Esophagus squamous epithelium (tissue), 4 donors: Measurements from ENCODE around the gene MYO18B.

Experiments used
- POLR2A ChIP-seq, 4 donors: fragments of 450-650 bp; IDR thresholded peaks; one replicate each; pipeline ENCODE4 v1.6.1; 2017; ENCODE audit warnings: antibody characterized with exemption in 4 of 4, mild to moderate bottlenecking in 4 of 4, moderate library complexity in 3 of 4
- TF ChIP-seq, protein P1 (sequence below), 6 experiments: fragments of 450-650 bp in 4 of 6; fragments of 200-600 bp in 2 of 6; sonication (generic) in 2 of 6; IDR thresholded peaks; one replicate each; pipeline ENCODE4 v1.5.1; 2016 to 2019; ENCODE audit warnings: antibody characterized with exemption in 6 of 6, mild to moderate bottlenecking in 4 of 6, moderate library complexity in 4 of 6

DNA sequence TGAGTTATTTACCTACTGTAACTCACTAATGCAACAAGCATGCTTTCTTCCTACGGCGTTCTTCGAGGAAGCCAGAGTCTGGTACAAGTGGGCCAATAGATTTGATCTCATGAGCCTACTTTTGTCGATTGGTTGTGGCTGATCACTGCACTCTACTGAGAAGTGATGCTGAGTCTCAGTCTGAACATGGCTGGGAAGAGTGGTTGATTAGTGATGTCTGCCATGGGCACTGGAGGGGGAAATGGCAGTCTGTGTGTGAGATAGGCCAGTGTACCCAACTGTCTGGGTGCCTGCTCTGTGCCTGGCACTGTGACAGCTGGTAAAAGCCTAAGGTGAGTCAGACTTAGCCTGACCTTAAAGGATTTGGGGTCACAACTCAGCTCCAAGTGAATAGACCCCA is 28.3 kb downstream of the MYO18B start:
- no peak for TF ChIP-seq POLR2A (IDR thresholded peaks at IDR 0.05)
- TF ChIP-seq, protein P1, sequence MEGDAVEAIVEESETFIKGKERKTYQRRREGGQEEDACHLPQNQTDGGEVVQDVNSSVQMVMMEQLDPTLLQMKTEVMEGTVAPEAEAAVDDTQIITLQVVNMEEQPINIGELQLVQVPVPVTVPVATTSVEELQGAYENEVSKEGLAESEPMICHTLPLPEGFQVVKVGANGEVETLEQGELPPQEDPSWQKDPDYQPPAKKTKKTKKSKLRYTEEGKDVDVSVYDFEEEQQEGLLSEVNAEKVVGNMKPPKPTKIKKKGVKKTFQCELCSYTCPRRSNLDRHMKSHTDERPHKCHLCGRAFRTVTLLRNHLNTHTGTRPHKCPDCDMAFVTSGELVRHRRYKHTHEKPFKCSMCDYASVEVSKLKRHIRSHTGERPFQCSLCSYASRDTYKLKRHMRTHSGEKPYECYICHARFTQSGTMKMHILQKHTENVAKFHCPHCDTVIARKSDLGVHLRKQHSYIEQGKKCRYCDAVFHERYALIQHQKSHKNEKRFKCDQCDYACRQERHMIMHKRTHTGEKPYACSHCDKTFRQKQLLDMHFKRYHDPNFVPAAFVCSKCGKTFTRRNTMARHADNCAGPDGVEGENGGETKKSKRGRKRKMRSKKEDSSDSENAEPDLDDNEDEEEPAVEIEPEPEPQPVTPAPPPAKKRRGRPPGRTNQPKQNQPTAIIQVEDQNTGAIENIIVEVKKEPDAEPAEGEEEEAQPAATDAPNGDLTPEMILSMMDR (IDR thresholded peaks at IDR 0.05): no peak
